ENCODE measurements around the gene SYT1.

DNA sequence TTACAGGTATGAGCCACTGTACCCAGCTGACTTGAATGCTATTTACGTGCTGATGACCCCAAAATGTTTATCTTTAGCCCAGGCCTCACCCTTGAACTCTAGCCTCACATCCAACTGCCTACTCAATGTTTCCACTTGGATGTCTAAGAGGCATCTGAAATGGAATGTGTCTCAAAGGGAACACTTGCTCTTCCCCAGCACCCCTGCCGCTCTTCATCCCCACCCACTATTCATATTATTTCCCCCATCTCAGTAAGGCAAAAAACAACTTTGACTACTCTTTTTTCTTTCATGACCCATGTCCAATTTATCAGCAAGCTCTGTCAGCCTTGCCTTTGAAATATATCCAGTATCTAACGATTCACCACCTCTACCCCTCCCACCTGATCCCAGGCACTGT lies 621.6 kb downstream of the SYT1 start:
- TF ChIP-seq, protein P1, sequence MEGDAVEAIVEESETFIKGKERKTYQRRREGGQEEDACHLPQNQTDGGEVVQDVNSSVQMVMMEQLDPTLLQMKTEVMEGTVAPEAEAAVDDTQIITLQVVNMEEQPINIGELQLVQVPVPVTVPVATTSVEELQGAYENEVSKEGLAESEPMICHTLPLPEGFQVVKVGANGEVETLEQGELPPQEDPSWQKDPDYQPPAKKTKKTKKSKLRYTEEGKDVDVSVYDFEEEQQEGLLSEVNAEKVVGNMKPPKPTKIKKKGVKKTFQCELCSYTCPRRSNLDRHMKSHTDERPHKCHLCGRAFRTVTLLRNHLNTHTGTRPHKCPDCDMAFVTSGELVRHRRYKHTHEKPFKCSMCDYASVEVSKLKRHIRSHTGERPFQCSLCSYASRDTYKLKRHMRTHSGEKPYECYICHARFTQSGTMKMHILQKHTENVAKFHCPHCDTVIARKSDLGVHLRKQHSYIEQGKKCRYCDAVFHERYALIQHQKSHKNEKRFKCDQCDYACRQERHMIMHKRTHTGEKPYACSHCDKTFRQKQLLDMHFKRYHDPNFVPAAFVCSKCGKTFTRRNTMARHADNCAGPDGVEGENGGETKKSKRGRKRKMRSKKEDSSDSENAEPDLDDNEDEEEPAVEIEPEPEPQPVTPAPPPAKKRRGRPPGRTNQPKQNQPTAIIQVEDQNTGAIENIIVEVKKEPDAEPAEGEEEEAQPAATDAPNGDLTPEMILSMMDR (conservative IDR thresholded peaks at IDR 0.05 in 1 of 2, IDR thresholded peaks at IDR 0.05 in 1 of 2; ENCODE audit: extremely low read depth in 1 of 2, insufficient read depth in 1 of 2, low read depth in 1 of 2, low read length in 2 of 2) = no peak
- no peak for TF ChIP-seq EZH2 (IDR thresholded peaks at IDR 0.05; ENCODE audit: borderline replicate concordance, low read length)

Measured in mammary epithelial cell (primary cell).